Measurements from ENCODE around the gene OOSP4A. TPM values are rescaled to one million over a fixed set of nuclear protein-coding genes. Genes with fewer than 3 reads are reported as not detected.

OOSP4A gene
- total and polyA plus RNA-seq, 2 of the 4 experiments (the other 2 are of a cell fraction) = not detected

DNA sequence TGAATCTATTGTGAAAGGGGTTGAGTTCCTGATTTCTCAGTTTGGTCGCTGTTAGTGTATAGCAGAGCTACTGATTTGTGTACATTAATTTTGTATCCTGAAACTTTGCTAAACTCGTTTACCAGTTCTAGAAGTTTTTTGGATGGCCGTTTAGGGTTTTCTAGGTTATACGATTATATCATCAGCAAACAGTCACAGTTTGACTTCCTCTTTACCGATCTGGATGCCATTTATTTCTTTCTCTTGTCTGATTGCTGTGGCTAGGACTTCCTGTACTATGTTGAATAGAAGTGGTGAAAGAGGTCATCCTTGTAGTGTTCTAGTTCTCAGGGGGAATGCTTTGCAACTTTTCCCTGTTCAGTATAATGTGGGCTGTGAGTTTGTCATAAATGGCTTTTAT is 28.6 kb downstream of the OOSP4A start:
- H2BK20ac ChIP-seq (ENCODE audit: low read depth, low read length) = no peak overlapping the region
- no peak overlapping the region for H2AK9ac ChIP-seq (replicated peaks; ENCODE audit: low read depth, low read length, poor library complexity)
- dilution Hi-C loops (cut with HindIII; ENCODE audit: low sequenced_read_pairs, unreplicated experiment) = no loop called here
- H3K9me3 ChIP-seq (ENCODE audit: control insufficient read depth, insufficient read depth, low read length) = no peaks in the 10 kb centered on the region; the same call in 1 of the 2 replicates
- H4K8ac ChIP-seq (ENCODE audit: low read depth in 2 of 2, low read length in 2 of 2) = no peak overlapping the region
- H3K4ac ChIP-seq (ENCODE audit: low read depth, low read length) = no peak overlapping the region
- no peaks in the 10 kb centered on the region for H3K36me3 ChIP-seq (ENCODE audit: control insufficient read depth, insufficient read depth, low read length)
- H2AK5ac ChIP-seq (ENCODE audit: low read depth, low read length) = no peak overlapping the region
- TF ChIP-seq RFX5 (IDR thresholded peaks at IDR 0.05; ENCODE audit: low read depth, low read length) = no peak
- no peak for TF ChIP-seq CEBPB (IDR thresholded peaks at IDR 0.05; ENCODE audit: low read depth, low read length)
- TF ChIP-seq RAD21 (IDR thresholded peaks at IDR 0.05; ENCODE audit: low read length) = no peak
- TF ChIP-seq CHD1 (IDR thresholded peaks at IDR 0.05; ENCODE audit: low read depth, low read length) = no peak
- H3K4me1 ChIP-seq (ENCODE audit: control insufficient read depth, insufficient read depth, low read length) = no peaks in the 10 kb centered on the region
- H3K27ac ChIP-seq (ENCODE audit: insufficient read depth, low read length) = no peak overlapping the region
- no peak overlapping the region for H4K5ac ChIP-seq (ENCODE audit: low read depth, low read length)
- H2BK15ac ChIP-seq (ENCODE audit: low read depth, low read length) = no peak overlapping the region
- no peak overlapping the region for H3K23ac ChIP-seq (ENCODE audit: low read depth, low read length)
- H4K20me1 ChIP-seq (ENCODE audit: insufficient read depth, low read length) = no peaks in the 10 kb centered on the region
- ChIA-PET POLR2A (ENCODE audit: unreplicated experiment) (no interaction called here), CTCF (no interaction called here)
- no peak overlapping the region for H3K4me3 ChIP-seq (ENCODE audit: insufficient read depth, low read depth, low read length)
- H2BK5ac ChIP-seq (ENCODE audit: low read depth, low read length, poor library complexity, severe bottlenecking) = no peak overlapping the region
- no peak overlapping the region for H3K18ac ChIP-seq (ENCODE audit: low read depth, low read length)
- no TSS peak for BruUV-seq (replicated peaks)
- H2BK120ac ChIP-seq (ENCODE audit: low read depth, low read length) = no peak overlapping the region
- intact Hi-C loops (cut with micrococcal nuclease) = no loop called here
- H3K9ac ChIP-seq (ENCODE audit: low read depth, low read length) = no peak overlapping the region
- H3K9me1 ChIP-seq (ENCODE audit: insufficient read depth, low read length) = no peaks in the 10 kb centered on the region
- ATAC-seq (ENCODE audit: low read depth) (no peak), DNase-seq (no peak)
- no CpG with 5 or more reads among the region's 5 CpGs for WGBS, 2 experiments (ENCODE audit: extremely low coverage in 2 of 2, insufficient read length in 1 of 2)
- H3K79me1 ChIP-seq (ENCODE audit: low read depth in 1 of 2, low read length in 2 of 2) = no peaks in the 10 kb centered on the region
- H3K56ac ChIP-seq (ENCODE audit: extremely low read depth, insufficient read depth, low read length) = no peak overlapping the region
- no peak overlapping the region for H3K14ac ChIP-seq (replicated peaks; ENCODE audit: low read depth, low read length)
- no peak overlapping the region for H4K91ac ChIP-seq (ENCODE audit: insufficient read depth, low read depth, low read length)
- H3K4me2 ChIP-seq (ENCODE audit: low read depth, low read length) = no peak overlapping the region
- H2AFZ ChIP-seq (replicated peaks; ENCODE audit: low read length, poor library complexity) = no peak overlapping the region
- in situ Hi-C loops (cut with MboI; ENCODE audit: low sequenced_read_pairs) = no loop called here
- H3K27me3 ChIP-seq (ENCODE audit: control insufficient read depth, insufficient read depth, low read length) = no peaks in the 10 kb centered on the region

Data from IMR-90 (cell line).